ENCODE data around the gene POMGNT1.
A peak's percentile ranks its signal among the peaks of the same experiment; 100 is the strongest.

The POMGNT1 gene

DNA sequence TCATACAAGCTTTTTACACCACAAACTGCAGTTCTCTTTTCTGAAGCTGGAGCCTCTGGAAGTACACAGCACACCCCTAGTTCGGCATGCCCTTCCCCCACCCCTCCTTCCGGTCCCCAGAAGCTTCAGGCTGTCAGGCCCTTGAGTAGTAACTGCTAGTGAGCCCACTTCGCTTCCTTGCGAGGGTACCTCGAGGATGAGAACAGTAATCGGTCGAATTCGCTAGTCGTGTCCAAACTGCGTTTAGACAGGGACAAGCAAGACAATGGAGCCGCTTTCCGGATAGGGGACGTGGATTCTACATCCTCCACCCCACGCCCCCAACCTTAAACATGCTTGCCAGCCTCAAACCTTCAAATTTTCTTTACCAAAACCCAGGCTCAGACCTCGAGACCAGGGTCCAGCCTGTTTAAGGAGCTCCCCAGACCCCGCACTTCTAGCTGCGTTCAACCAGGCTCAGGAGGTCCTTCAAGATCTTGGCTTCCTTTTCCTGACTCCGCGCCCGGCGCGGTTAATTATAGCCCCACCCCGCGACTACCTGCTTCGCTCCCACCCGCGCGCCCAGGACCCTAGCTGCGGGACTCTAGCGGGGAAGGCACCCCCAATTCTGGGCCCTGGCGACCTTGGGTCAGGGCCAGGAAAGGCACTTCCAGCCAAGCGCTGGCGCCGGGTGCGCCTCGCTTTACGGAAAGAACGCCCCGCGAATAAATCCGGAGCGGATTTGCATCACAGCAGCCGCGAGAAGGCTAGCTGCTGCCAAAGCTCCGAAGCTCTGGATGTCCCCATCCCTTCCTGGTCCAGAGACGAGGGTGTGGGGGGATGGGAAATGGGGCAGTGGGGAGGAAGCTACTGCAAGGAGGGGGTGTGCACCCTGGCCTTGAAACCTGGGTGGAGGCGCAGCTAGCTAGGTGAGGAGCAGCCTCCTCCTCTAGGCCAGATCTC lies 31.4 kb downstream of the POMGNT1 start:
- no peak overlapping the region for H3K9ac ChIP-seq (ENCODE audit: low read length)
- H3K27ac ChIP-seq (ENCODE audit: low read depth, low read length): no peak overlapping the region
- no peaks in the 10 kb centered on the region for H3K9me2 ChIP-seq (replicated peaks; ENCODE audit: insufficient read depth, low read length)
- no peaks in the 10 kb centered on the region for H4K20me1 ChIP-seq (ENCODE audit: low read depth, low read length)
- no peaks in the 10 kb centered on the region for H3F3A ChIP-seq (ENCODE audit: insufficient read depth)
- no peak overlapping the region for H2AFZ ChIP-seq (ENCODE audit: low read depth, low read length, severe bottlenecking)
- TF ChIP-seq, protein P1, sequence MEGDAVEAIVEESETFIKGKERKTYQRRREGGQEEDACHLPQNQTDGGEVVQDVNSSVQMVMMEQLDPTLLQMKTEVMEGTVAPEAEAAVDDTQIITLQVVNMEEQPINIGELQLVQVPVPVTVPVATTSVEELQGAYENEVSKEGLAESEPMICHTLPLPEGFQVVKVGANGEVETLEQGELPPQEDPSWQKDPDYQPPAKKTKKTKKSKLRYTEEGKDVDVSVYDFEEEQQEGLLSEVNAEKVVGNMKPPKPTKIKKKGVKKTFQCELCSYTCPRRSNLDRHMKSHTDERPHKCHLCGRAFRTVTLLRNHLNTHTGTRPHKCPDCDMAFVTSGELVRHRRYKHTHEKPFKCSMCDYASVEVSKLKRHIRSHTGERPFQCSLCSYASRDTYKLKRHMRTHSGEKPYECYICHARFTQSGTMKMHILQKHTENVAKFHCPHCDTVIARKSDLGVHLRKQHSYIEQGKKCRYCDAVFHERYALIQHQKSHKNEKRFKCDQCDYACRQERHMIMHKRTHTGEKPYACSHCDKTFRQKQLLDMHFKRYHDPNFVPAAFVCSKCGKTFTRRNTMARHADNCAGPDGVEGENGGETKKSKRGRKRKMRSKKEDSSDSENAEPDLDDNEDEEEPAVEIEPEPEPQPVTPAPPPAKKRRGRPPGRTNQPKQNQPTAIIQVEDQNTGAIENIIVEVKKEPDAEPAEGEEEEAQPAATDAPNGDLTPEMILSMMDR (IDR thresholded peaks at IDR 0.05; ENCODE audit: insufficient read depth, low read length, poor library complexity, severe bottlenecking): no peak
- no peak for TF ChIP-seq EZH2phosphoT487 (conservative IDR thresholded peaks at IDR 0.05; ENCODE audit: low read length)
- no peaks in the 10 kb centered on the region for H3K79me2 ChIP-seq (ENCODE audit: insufficient read depth, low read length)
- H3K4me3 ChIP-seq (ENCODE audit: insufficient read depth, low read length, poor library complexity, severe bottlenecking): no peak overlapping the region
- no peaks in the 10 kb centered on the region for H3K9me3 ChIP-seq (ENCODE audit: insufficient read depth, low read length)
- no peaks in the 10 kb centered on the region for H3K36me3 ChIP-seq (ENCODE audit: low read length)
- H3K27me3 ChIP-seq (ENCODE audit: low read length): no peaks in the 10 kb centered on the region
- H3K4me2 ChIP-seq (ENCODE audit: low read depth, low read length, poor library complexity, severe bottlenecking): peak overlapping the region; percentile 2

DNA sequence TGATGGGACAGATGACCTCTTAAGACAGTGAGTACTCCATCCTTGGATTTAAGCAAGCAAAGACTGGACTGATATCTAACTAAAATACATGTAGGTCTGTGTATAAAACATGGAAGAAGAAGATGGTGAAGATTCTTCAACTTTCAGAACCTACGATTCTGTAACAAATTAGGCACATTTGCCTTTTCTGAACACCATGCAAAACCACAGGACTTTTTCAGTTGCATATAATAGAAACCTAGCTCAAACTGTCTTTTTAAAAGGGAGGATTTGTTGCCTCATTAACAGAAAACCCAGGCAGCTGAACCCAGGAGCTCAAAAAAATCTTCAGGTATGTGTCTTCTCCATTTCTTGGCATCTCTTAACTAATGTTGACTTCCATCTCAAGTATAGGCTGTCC lies 38.0 kb downstream of the POMGNT1 start:
- no peaks in the 10 kb centered on the region for H3K9me2 ChIP-seq (replicated peaks; ENCODE audit: insufficient read depth, low read length)
- no peak overlapping the region for H2AFZ ChIP-seq (ENCODE audit: low read depth, low read length, severe bottlenecking)
- no peak overlapping the region for H3K4me3 ChIP-seq (ENCODE audit: insufficient read depth, low read length, poor library complexity, severe bottlenecking)
- no peaks in the 10 kb centered on the region for H3K36me3 ChIP-seq (ENCODE audit: low read length)
- no peak overlapping the region for H3K9ac ChIP-seq (ENCODE audit: low read length)
- no peaks in the 10 kb centered on the region for H3F3A ChIP-seq (ENCODE audit: insufficient read depth)
- H4K20me1 ChIP-seq (ENCODE audit: low read depth, low read length): no peaks in the 10 kb centered on the region
- no peak overlapping the region for H3K4me2 ChIP-seq (ENCODE audit: low read depth, low read length, poor library complexity, severe bottlenecking)
- no peaks in the 10 kb centered on the region for H3K79me2 ChIP-seq (ENCODE audit: insufficient read depth, low read length)
- H3K9me3 ChIP-seq (ENCODE audit: insufficient read depth, low read length): no peaks in the 10 kb centered on the region
- TF ChIP-seq, protein P1 (IDR thresholded peaks at IDR 0.05; ENCODE audit: insufficient read depth, low read length, poor library complexity, severe bottlenecking): no peak
- TF ChIP-seq EZH2phosphoT487 (conservative IDR thresholded peaks at IDR 0.05; ENCODE audit: low read length): no peak
- H3K27me3 ChIP-seq (ENCODE audit: low read length): no peaks in the 10 kb centered on the region
- no peak overlapping the region for H3K27ac ChIP-seq (ENCODE audit: low read depth, low read length)

DNA sequence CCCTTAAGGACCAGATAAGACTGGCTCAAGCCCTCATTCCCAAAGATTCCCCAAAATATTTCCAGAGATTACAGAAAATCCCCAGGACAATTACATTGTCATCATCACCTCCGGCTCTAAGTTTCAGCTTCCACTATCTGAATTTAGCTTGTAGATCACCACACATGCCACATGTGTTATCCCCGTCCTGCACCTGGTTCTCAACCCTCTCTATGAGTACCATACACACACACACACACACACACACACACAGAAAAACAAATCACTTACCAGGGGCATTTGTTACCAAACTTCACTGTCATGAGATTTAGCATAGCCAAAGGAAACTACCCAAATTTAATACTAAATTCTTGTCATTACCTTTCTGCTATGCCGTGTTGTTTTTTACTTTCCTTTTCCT lies 38.7 kb downstream of the POMGNT1 start:
- no peak overlapping the region for H3K9ac ChIP-seq (ENCODE audit: low read length)
- H3K27me3 ChIP-seq (ENCODE audit: low read length): no peaks in the 10 kb centered on the region
- no peaks in the 10 kb centered on the region for H3K9me3 ChIP-seq (ENCODE audit: insufficient read depth, low read length)
- no peak overlapping the region for H3K4me3 ChIP-seq (ENCODE audit: insufficient read depth, low read length, poor library complexity, severe bottlenecking)
- no peaks in the 10 kb centered on the region for H3K36me3 ChIP-seq (ENCODE audit: low read length)
- H3K27ac ChIP-seq (ENCODE audit: low read depth, low read length): no peak overlapping the region
- H3K79me2 ChIP-seq (ENCODE audit: insufficient read depth, low read length): no peaks in the 10 kb centered on the region
- H4K20me1 ChIP-seq (ENCODE audit: low read depth, low read length): no peaks in the 10 kb centered on the region
- TF ChIP-seq EZH2phosphoT487 (conservative IDR thresholded peaks at IDR 0.05; ENCODE audit: low read length): no peak
- TF ChIP-seq, protein P1 (IDR thresholded peaks at IDR 0.05; ENCODE audit: insufficient read depth, low read length, poor library complexity, severe bottlenecking): no peak
- H3K4me2 ChIP-seq (ENCODE audit: low read depth, low read length, poor library complexity, severe bottlenecking): no peak overlapping the region
- no peak overlapping the region for H2AFZ ChIP-seq (ENCODE audit: low read depth, low read length, severe bottlenecking)
- no peaks in the 10 kb centered on the region for H3F3A ChIP-seq (ENCODE audit: insufficient read depth)
- no peaks in the 10 kb centered on the region for H3K9me2 ChIP-seq (replicated peaks; ENCODE audit: insufficient read depth, low read length)
